ENCODE results near the gene MFSD6. TPM values are rescaled to one million over a fixed set of nuclear protein-coding genes. Genes with fewer than 3 reads are reported as not detected.

Gene MFSD6
- total and polyA plus RNA-seq, 2 of the 8 experiments (the other 6 are each of a cell fraction or from before 2014, with no cell fraction given): 1.8 to 5.1 TPM

DNA sequence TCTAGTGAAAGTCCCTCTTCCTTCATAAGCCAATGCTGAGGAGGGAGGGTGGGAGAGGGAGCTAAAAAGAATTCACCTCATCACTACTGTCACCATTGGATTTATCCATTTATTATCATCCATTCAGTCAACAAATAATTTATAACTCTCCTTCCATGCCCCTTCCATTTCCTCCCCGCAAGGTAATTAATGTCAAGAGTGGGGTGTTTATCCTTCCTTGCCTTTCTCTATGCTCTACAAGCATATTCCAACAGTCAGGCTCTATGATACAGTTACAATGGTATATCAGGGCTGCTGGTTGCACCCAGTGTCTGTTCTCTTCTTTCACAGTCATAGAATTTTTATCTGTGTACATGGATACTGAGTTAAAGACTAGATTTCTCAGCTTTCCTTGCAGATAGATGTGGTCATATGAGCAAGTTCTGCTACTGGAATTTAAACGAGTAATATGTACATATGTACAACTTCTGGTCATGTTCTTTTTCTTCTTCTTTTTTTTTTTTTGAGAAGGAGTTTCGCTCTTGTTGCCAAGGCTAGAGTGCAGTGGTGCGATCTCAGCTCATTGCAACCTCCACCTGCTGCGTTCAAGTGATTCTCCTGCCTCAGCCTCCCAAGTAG lies 5.1 kb upstream of the MFSD6 start:
- Histone ChIP-seq H3K79me2 (ENCODE audit: control insufficient read depth in 1 of 2, insufficient read depth in 2 of 2, low read length in 2 of 2) (no peaks in the 10 kb centered on the region), H3K56ac (replicated peaks; ENCODE audit: insufficient read length, low read depth, low read length) (no peak overlapping the region), H4K5ac (ENCODE audit: insufficient read length, low read depth, low read length) (no peak overlapping the region), H2AK5ac (ENCODE audit: low read depth, low read length) (no peak overlapping the region), H3K36me3 (ENCODE audit: control insufficient read depth in 2 of 4, insufficient read depth in 4 of 4, low read length in 3 of 4) (no peaks in the 10 kb centered on the region), H4K20me1 (replicated peaks in 1 of 2; ENCODE audit: control insufficient read depth in 1 of 2, insufficient read depth in 2 of 2, low read length in 2 of 2) (no peaks in the 10 kb centered on the region), H3K9me3 (ENCODE audit: insufficient read depth in 2 of 2, low read depth in 1 of 2, low read length in 1 of 2) (no peaks in the 10 kb centered on the region), H3K79me1 (ENCODE audit: low read depth, low read length) (no peaks in the 10 kb centered on the region), H2BK15ac (ENCODE audit: low read length) (no peak overlapping the region), H4K8ac (ENCODE audit: extremely low read depth, insufficient read depth, low read length) (no peak overlapping the region), H2AFZ (ENCODE audit: low read length) (no peak overlapping the region), H2BK20ac (ENCODE audit: low read length) (no peak overlapping the region), H2BK5ac (ENCODE audit: low read depth, low read length) (no peak overlapping the region), H3K27ac (ENCODE audit: low read depth, low read length) (no peak overlapping the region), H3K4me1 (replicated peaks in 1 of 4; ENCODE audit: control insufficient read depth in 3 of 4, insufficient read depth in 4 of 4, low read length in 3 of 4) (peaks cover 3 to 6% (median 4%) of the 10 kb centered on the region in 4 experiments; a peak in 6 of 7 replicates), H3K23ac (ENCODE audit: insufficient read length) (no peak overlapping the region), H3K9ac (replicated peaks in 1 of 4; ENCODE audit: extremely low read depth in 1 of 4, low read depth in 3 of 4, low read length in 3 of 4) (no peak overlapping the region), H3K18ac (ENCODE audit: extremely low read depth, low read length) (no peak overlapping the region), H3K23me2 (ENCODE audit: low read depth, low read length) (peaks cover 6% of the 10 kb centered on the region; the same call in 1 of the 2 replicates), H3K4ac (replicated peaks; ENCODE audit: insufficient read length, low read depth, low read length) (no peak overlapping the region), H2BK120ac (replicated peaks; ENCODE audit: low read depth, low read length) (no peak overlapping the region), H3K4me2 (ENCODE audit: insufficient read depth in 1 of 2, low read depth in 2 of 2, low read length in 2 of 2) (no peak overlapping the region), H3K27me3 (replicated peaks in 1 of 4; ENCODE audit: control insufficient read depth in 3 of 4, extremely low read depth in 1 of 4, insufficient read depth in 3 of 4, low read length in 3 of 4) (peaks cover 2 to 12% (median 10%) of the 10 kb centered on the region in 4 experiments; a peak in 6 of 7 replicates), H3K4me3 (ENCODE audit: extremely low read depth in 1 of 4, insufficient read depth in 2 of 4, low read depth in 3 of 4, low read length in 4 of 4) (no peak overlapping the region), H4K91ac (replicated peaks; ENCODE audit: insufficient read length, low read length) (no peak overlapping the region), H2BK12ac (ENCODE audit: low read depth, low read length) (no peak overlapping the region), H3K14ac (ENCODE audit: insufficient read length) (no peak overlapping the region)
- DNase-seq (ENCODE audit: low read depth in 1 of 2, low spot score in 2 of 2): no peak
- WGBS, 2 experiments (ENCODE audit: extremely low coverage in 1 of 2, insufficient coverage in 1 of 2, insufficient read length in 1 of 2, insufficient replicate concordance in 2 of 2, low coverage in 1 of 2, low lambda C conversion rate in 2 of 2, missing lambda C conversion rate in 1 of 2): 78% methylated on average over 4 of the region's 5 CpGs; no CpG with 5 or more reads in 1 of the 2 experiments
- POLR2A ChIA-PET (ENCODE audit: partially characterized antibody): no interaction called here
- no peak for FAIRE-seq
- CTCF ChIA-PET (ENCODE audit: partially characterized antibody): no interaction called here
- TF ChIP-seq POLR2A (IDR thresholded peaks at IDR 0.05; ENCODE audit: control extremely low read depth in 1 of 2, low read depth in 2 of 2, low read length in 2 of 2) (no peak), POLR2AphosphoS5 (IDR thresholded peaks at IDR 0.05; ENCODE audit: low read depth, low read length) (no peak), TCF12 (IDR thresholded peaks at IDR 0.05; ENCODE audit: low read depth, low read length) (no peak), SIRT6 (IDR thresholded peaks at IDR 0.05; ENCODE audit: low read length) (no peak), RBBP5 (IDR thresholded peaks at IDR 0.05; ENCODE audit: borderline replicate concordance, low read depth, low read length) (no peak), SP1 (IDR thresholded peaks at IDR 0.05; ENCODE audit: low read depth, low read length) (no peak), NRF1 (IDR thresholded peaks at IDR 0.05; ENCODE audit: low read depth, low read length) (no peak), RXRA (IDR thresholded peaks at IDR 0.05; ENCODE audit: insufficient read depth, low read depth, low read length) (no peak), CHD2 (IDR thresholded peaks at IDR 0.05; ENCODE audit: low read length) (no peak), ZNF274 (IDR thresholded peaks at IDR 0.05; ENCODE audit: borderline replicate concordance, extremely low read depth, low read length) (no peak), KDM5A (IDR thresholded peaks at IDR 0.05; ENCODE audit: low read length) (no peak), CHD1 (IDR thresholded peaks at IDR 0.05; ENCODE audit: low read depth, low read length) (no peak)
- TF ChIP-seq, protein P1, sequence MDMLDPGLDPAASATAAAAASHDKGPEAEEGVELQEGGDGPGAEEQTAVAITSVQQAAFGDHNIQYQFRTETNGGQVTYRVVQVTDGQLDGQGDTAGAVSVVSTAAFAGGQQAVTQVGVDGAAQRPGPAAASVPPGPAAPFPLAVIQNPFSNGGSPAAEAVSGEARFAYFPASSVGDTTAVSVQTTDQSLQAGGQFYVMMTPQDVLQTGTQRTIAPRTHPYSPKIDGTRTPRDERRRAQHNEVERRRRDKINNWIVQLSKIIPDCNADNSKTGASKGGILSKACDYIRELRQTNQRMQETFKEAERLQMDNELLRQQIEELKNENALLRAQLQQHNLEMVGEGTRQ (IDR thresholded peaks at IDR 0.05; ENCODE audit: low read length): no peak
- TF ChIP-seq, protein P2, sequence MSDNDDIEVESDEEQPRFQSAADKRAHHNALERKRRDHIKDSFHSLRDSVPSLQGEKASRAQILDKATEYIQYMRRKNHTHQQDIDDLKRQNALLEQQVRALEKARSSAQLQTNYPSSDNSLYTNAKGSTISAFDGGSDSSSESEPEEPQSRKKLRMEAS (IDR thresholded peaks at IDR 0.05): no peak
